WTC11 (cell line): ENCODE results near the gene P2RY6. TPM values are rescaled to one million over a fixed set of nuclear protein-coding genes. Genes with fewer than 3 reads are reported as not detected.

Source experiments
- ATAC-seq: fragments of 200-7000 bp; cut with Tn5 transposase; 2 replicates; pipeline ENCODE4 v1.10.0; 2021; ENCODE audit warnings: mild to moderate bottlenecking, moderate library complexity
- CTCF ChIA-PET: fragments of 300-600 bp; sonication (Branson Sonifier 250); formaldehyde crosslinking; loops from one replicate; lab custom pipeline; 2021; ENCODE audit warnings: antibody characterized with exemption; lab: Charles Lee
- POLR2A ChIA-PET: fragments of 350-600 bp; sonication (Branson Sonifier 250); formaldehyde crosslinking; loops from one replicate; lab custom pipeline; 2021; ENCODE audit warnings: antibody characterized with exemption; lab: Charles Lee
- DNase-seq: peaks from one replicate; pipeline ENCODE4 v3.0.0; 2021; ENCODE audit warnings: low spot score
- H3K27ac Mint-ChIP-seq: 2 replicates; pipeline ENCODE4 v1.8.0; 2021; ENCODE audit warnings: mixed read lengths
- H3K27me3 Mint-ChIP-seq: 2 replicates; pipeline ENCODE4 v1.8.0; 2021; ENCODE audit warnings: low read depth, mild to moderate bottlenecking, moderate library complexity, mixed read lengths
- H3K36me3 Mint-ChIP-seq: 2 replicates; pipeline ENCODE4 v1.8.0; 2021; ENCODE audit warnings: mixed read lengths
- H3K4me1 Mint-ChIP-seq: 2 replicates; pipeline ENCODE4 v1.8.0; 2022; ENCODE audit warnings: mixed read lengths
- H3K4me3 Mint-ChIP-seq: 2 replicates; pipeline ENCODE4 v1.8.0; 2021; ENCODE audit warnings: mild to moderate bottlenecking, moderate library complexity, mixed read lengths
- H3K9me3 Mint-ChIP-seq: 2 replicates; pipeline ENCODE4 v1.8.0; 2021; ENCODE audit warnings: mixed read lengths
- ESRRA ChIP-seq: sonication (generic); formaldehyde crosslinking; IDR thresholded peaks from 2 replicates; pipeline ENCODE4 v1.8.1; 2022; ENCODE audit warnings: mild to moderate bottlenecking, missing genetic modification reagents, borderline replicate concordance
- FOXP4 ChIP-seq: sonication (generic); formaldehyde crosslinking; IDR thresholded peaks from 2 replicates; pipeline ENCODE4 v1.8.0; 2022; ENCODE audit warnings: mild to moderate bottlenecking, missing genetic modification reagents
- GTF2I ChIP-seq: fragments of 250-450 bp; sonication (Bioruptor Pico); conservative IDR thresholded peaks from 2 replicates; pipeline ENCODE4 v1.4.0; 2021; ENCODE audit warnings: mild to moderate bottlenecking
- KAT7 ChIP-seq: sonication (generic); formaldehyde crosslinking; IDR thresholded peaks from 2 replicates; pipeline ENCODE4 v1.8.1; 2023; ENCODE audit warnings: missing genetic modification reagents, mild to moderate bottlenecking, borderline replicate concordance
- NFE2L1 ChIP-seq: sonication (generic); formaldehyde crosslinking; IDR thresholded peaks from 2 replicates; pipeline ENCODE4 v1.8.1; 2023; ENCODE audit warnings: missing genetic modification reagents
- NFYB ChIP-seq: sonication (generic); formaldehyde crosslinking; conservative IDR thresholded peaks from 2 replicates; pipeline ENCODE4 v1.8.0; 2022; ENCODE audit warnings: low read depth, missing genetic modification reagents
- RORB ChIP-seq: fragments of 250-450 bp; sonication (Bioruptor Pico); IDR thresholded peaks from 2 replicates; pipeline ENCODE4 v1.9.0; 2021; ENCODE audit warnings: mild to moderate bottlenecking
- SMAD4 ChIP-seq: sonication (generic); formaldehyde crosslinking; IDR thresholded peaks from 2 replicates; pipeline ENCODE4 v1.8.0; 2022; ENCODE audit warnings: mild to moderate bottlenecking, missing genetic modification reagents
- TEAD1 ChIP-seq: sonication (generic); formaldehyde crosslinking; IDR thresholded peaks from 2 replicates; pipeline ENCODE4 v1.8.0; 2022; ENCODE audit warnings: mild to moderate bottlenecking, missing genetic modification reagents
- ZNF121 ChIP-seq: sonication (generic); formaldehyde crosslinking; IDR thresholded peaks from 2 replicates; pipeline ENCODE4 v1.8.0; 2023; ENCODE audit warnings: missing genetic modification reagents
- ZNF396 ChIP-seq: fragments of 250-450 bp; sonication (Bioruptor Pico); IDR thresholded peaks from 2 replicates; pipeline ENCODE4 v1.8.0; 2021; ENCODE audit warnings: mild to moderate bottlenecking, moderate library complexity, borderline replicate concordance
- ZNF423 ChIP-seq: fragments of 250-450 bp; sonication (Bioruptor Pico); IDR thresholded peaks from 2 replicates; pipeline ENCODE4 v2.1.2; 2022; ENCODE audit warnings: mild to moderate bottlenecking, moderate library complexity
- ZNF532 ChIP-seq: fragments of 250-450 bp; sonication (Bioruptor Pico); IDR thresholded peaks from 2 replicates; pipeline ENCODE4 v1.9.0; 2021; ENCODE audit warnings: mild to moderate bottlenecking, borderline replicate concordance
- total RNA-seq: library from RNA; stranded (reverse); gene quantifications from 3 replicates; pipeline ENCODE4 v1.2.3, GENCODE V29; 2021

Gene P2RY6
- total RNA-seq, 1 experiment from 2014 or later, result not detected

- CTCF ChIA-PET, result interaction anchor here (0.6 to 2.7 kb wide), 7 partner anchors 10 to 67 kb away, joined by 3 to 11 read pairs (median 3); no protein-coding TSS in a partner anchor
- DNase-seq, result no peak
Observed at GRCh38 chr11:73312851-73313327, 40.8 kb downstream of the P2RY6 start.

GRCh38 chr11:73313652-73314051 lies 41.5 kb downstream of the P2RY6 start:
- H3K27me3 Mint-ChIP-seq, result peaks cover 20% of the 10 kb centered on the region
- no peak for ATAC-seq
- no peak overlapping the region for H3K4me3 Mint-ChIP-seq
- H3K4me1 Mint-ChIP-seq, result peaks cover 27% of the 10 kb centered on the region
- H3K9me3 Mint-ChIP-seq, result no peaks in the 10 kb centered on the region
- H3K27ac Mint-ChIP-seq, result no peak overlapping the region
- no peaks in the 10 kb centered on the region for H3K36me3 Mint-ChIP-seq
- no peak for TF ChIP-seq ZNF423 (CRISPR knock-in tag)
- TF ChIP-seq ZNF396 (CRISPR knock-in tag), result no peak
- no peak for TF ChIP-seq NFYB (CRISPR knock-in tag)
- TF ChIP-seq RORB (CRISPR knock-in tag), result no peak
- ChIA-PET CTCF (interaction anchor here (0.9 to 2.7 kb wide), 5 partner anchors 9 to 79 kb away, joined by 3 to 11 read pairs (median 3); no protein-coding TSS in a partner anchor), POLR2A (no interaction called here)
- no peak for DNase-seq

More at GRCh38 chr11:73312851-73313327, 40.8 kb downstream of the P2RY6 start:
- no peaks in the 10 kb centered on the region for H3K36me3 Mint-ChIP-seq
- no peak for TF ChIP-seq FOXP4 (CRISPR knock-in tag)
- TF ChIP-seq KAT7 (CRISPR knock-in tag), result no peak
- TF ChIP-seq ESRRA (CRISPR knock-in tag), result no peak
- TF ChIP-seq ZNF121 (CRISPR knock-in tag), result no peak
- no peak for TF ChIP-seq NFE2L1 (CRISPR knock-in tag)
- TF ChIP-seq TEAD1, result no peak
- TF ChIP-seq, all 79 proteins: peak for 0
- no peak overlapping the region for H3K4me3 Mint-ChIP-seq
- POLR2A ChIA-PET, result interaction anchor here (0.6 kb wide), 1 partner anchor 25 kb away, joined by 6 read pairs; no protein-coding TSS in a partner anchor
- ATAC-seq, result no peak
- H3K27me3 Mint-ChIP-seq, result peaks cover 20% of the 10 kb centered on the region
- no peak overlapping the region for H3K27ac Mint-ChIP-seq
- peaks cover 27% of the 10 kb centered on the region for H3K4me1 Mint-ChIP-seq
- no peaks in the 10 kb centered on the region for H3K9me3 Mint-ChIP-seq

- Mint-ChIP-seq H3K9me3 (no peaks in the 10 kb centered on the region), H3K4me3 (no peak overlapping the region)
- DNase-seq (peak; percentile 28), ATAC-seq (peak; percentile 46)
- peak; percentile 63; the same call in 1 of the 2 replicates for TF ChIP-seq GTF2I (CRISPR knock-in tag)
- no peak for TF ChIP-seq ZNF532 (CRISPR knock-in tag)
- no peak for TF ChIP-seq SMAD4
- TF ChIP-seq, all 79 proteins: peak for 1
- CTCF ChIA-PET, result interaction anchor here (0.6 to 2.7 kb wide), 12 partner anchors 7 to 471 kb away, joined by 3 to 18 read pairs (median 3); no protein-coding TSS in a partner anchor
- POLR2A ChIA-PET, result no interaction called here
- Mint-ChIP-seq H3K27ac (no peak overlapping the region), H3K4me1 (peaks cover 27% of the 10 kb centered on the region), H3K27me3 (peaks cover 20% of the 10 kb centered on the region), H3K36me3 (no peaks in the 10 kb centered on the region)
Observed at GRCh38 chr11:73314117-73314961, 42.2 kb downstream of the P2RY6 start.
